Esophagus muscularis mucosa (tissue), 4 donors: ENCODE data around the gene FGD5. TPM values are rescaled to one million over a fixed set of nuclear protein-coding genes. Genes with fewer than 3 reads are reported as not detected.

ENCODE experiments used
- DNase-seq: peaks from one replicate; pipeline ENCODE4 v3.0.0-alpha.2; 2017; ENCODE audit errors: extremely low spot score
- H3K27ac ChIP-seq, 4 donors: fragments of 200-600 bp; sonication (generic); replicated peaks in 1 of 4; 1 replicate in 3 of 4; 2 replicates in 1 of 4; pipeline ENCODE4 v1.5.1; 2016 to 2019; ENCODE audit warnings: mild to moderate bottlenecking in 1 of 4
- H3K27me3 ChIP-seq, 4 donors: fragments of 200-600 bp; sonication (generic); one replicate each; pipeline versions ENCODE4 v1.5.1 to v1.6.0; 2016 to 2019
- H3K36me3 ChIP-seq, 4 donors: fragments of 200-600 bp; sonication (generic); one replicate each; pipeline ENCODE4 v1.5.1; 2016 to 2019
- H3K4me1 ChIP-seq, 4 donors: fragments of 200-600 bp; sonication (generic); one replicate each; pipeline ENCODE4 v1.5.1; 2016 to 2019
- H3K4me3 ChIP-seq, 4 donors: fragments of 200-600 bp; sonication (generic); 1 replicate in 2 of 4; 2 replicates in 2 of 4; pipeline ENCODE4 v1.5.1; 2016 to 2019; ENCODE audit warnings: mild to moderate bottlenecking in 4 of 4, moderate library complexity in 1 of 4
- H3K9me3 ChIP-seq, 4 donors: fragments of 200-600 bp; sonication (generic); 1 replicate in 3 of 4; 2 replicates in 1 of 4; pipeline ENCODE4 v1.5.1; 2016 to 2019
- EP300 ChIP-seq: sonication (generic); formaldehyde crosslinking; IDR thresholded peaks from one replicate; pipeline ENCODE4 v1.6.1; 2017; ENCODE audit warnings: antibody characterized with exemption
- POLR2A ChIP-seq: fragments of 450-650 bp; IDR thresholded peaks from one replicate; pipeline ENCODE4 v1.6.1; 2017; ENCODE audit warnings: antibody characterized with exemption, moderate library complexity, mild to moderate bottlenecking, low read depth
- POLR2AphosphoS5 ChIP-seq, 2 donors: sonication (generic); formaldehyde crosslinking; IDR thresholded peaks; one replicate each; pipeline ENCODE4 v1.6.1; 2017; ENCODE audit warnings: antibody characterized with exemption in 2 of 2
- WGBS: methylation state at CpG from one replicate; pipeline ENCODE4 v1.1.5; 2018; 5-methylcytosine and 5-hydroxymethylcytosine counted together
- intact Hi-C: fragments of 100-400 bp; cut with DNase I; formaldehyde crosslinking; loops from one replicate; pipeline ENCODE4 v1.15.1; 2023
- total RNA-seq, 4 donors: library from RNA; depleted of rRNA; stranded (reverse); fragments of >200 nt; gene quantifications; one replicate each; pipeline versions ENCODE4 v1.1.0 to v1.2.1, GENCODE V29; 2016
- TF ChIP-seq, protein P1 (sequence below), 3 experiments: fragments of 200-600 bp in 2 of 3; fragments of 450-650 bp in 1 of 3; sonication (generic) in 2 of 3; IDR thresholded peaks; one replicate each; pipeline ENCODE4 v1.5.1; 2017 to 2019; ENCODE audit warnings: antibody characterized with exemption in 3 of 3, mild to moderate bottlenecking in 2 of 3, moderate library complexity in 1 of 3

Gene FGD5
- total RNA-seq, 4 donors from 2014 or later: 15.4 to 21.1 (median 16.1) TPM

GRCh38 chr3:14837878-14838258 is 19.1 kb downstream of the FGD5 start:
- no peak for DNase-seq
- Histone ChIP-seq H3K4me1 (peaks cover 39 to 55% (median 51%) of the 10 kb centered on the region in 4 donors), H3K36me3 (no peaks in the 10 kb centered on the region), H3K27ac (peak overlapping the region in 3 of 4 donors; percentile 43 to 54 (median 52)), H3K27me3 (no peaks in the 10 kb centered on the region), H3K4me3 (no peak overlapping the region), H3K9me3 (no peaks in the 10 kb centered on the region)
- no peak for TF ChIP-seq POLR2AphosphoS5 (IDR thresholded peaks at IDR 0.05)
- TF ChIP-seq POLR2A: no peak
- TF ChIP-seq, protein P1, sequence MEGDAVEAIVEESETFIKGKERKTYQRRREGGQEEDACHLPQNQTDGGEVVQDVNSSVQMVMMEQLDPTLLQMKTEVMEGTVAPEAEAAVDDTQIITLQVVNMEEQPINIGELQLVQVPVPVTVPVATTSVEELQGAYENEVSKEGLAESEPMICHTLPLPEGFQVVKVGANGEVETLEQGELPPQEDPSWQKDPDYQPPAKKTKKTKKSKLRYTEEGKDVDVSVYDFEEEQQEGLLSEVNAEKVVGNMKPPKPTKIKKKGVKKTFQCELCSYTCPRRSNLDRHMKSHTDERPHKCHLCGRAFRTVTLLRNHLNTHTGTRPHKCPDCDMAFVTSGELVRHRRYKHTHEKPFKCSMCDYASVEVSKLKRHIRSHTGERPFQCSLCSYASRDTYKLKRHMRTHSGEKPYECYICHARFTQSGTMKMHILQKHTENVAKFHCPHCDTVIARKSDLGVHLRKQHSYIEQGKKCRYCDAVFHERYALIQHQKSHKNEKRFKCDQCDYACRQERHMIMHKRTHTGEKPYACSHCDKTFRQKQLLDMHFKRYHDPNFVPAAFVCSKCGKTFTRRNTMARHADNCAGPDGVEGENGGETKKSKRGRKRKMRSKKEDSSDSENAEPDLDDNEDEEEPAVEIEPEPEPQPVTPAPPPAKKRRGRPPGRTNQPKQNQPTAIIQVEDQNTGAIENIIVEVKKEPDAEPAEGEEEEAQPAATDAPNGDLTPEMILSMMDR (IDR thresholded peaks at IDR 0.05): no peak
- 39% methylated on average over 5 of the region's 5 CpGs for WGBS
- intact Hi-C loops: no loop called here

- intact Hi-C loops: no loop called here
- no peak for DNase-seq
These were observed 20.5 kb downstream of the FGD5 start for GRCh38 chr3:14839236-14839635.

GRCh38 chr3:14841836-14842235 is 23.1 kb downstream of the FGD5 start:
- Histone ChIP-seq H3K36me3 (no peaks in the 10 kb centered on the region), H3K4me1 (peaks cover 31 to 44% (median 38%) of the 10 kb centered on the region in 4 donors), H3K9me3 (no peaks in the 10 kb centered on the region), H3K27me3 (no peaks in the 10 kb centered on the region), H3K4me3 (no peak overlapping the region), H3K27ac (peak overlapping the region in 1 of 4 donors; percentile 14)
- no peak for DNase-seq
- TF ChIP-seq POLR2A (no peak), EP300 (no peak), POLR2AphosphoS5 (IDR thresholded peaks at IDR 0.05) (no peak)
- TF ChIP-seq, protein P1 (IDR thresholded peaks at IDR 0.05): no peak
- WGBS: 65% methylated on average over 8 of the region's 9 CpGs
- intact Hi-C loops: no loop called here

More at GRCh38 chr3:14839236-14839635, 20.5 kb downstream of the FGD5 start:
- 84% methylated on average over 6 of the region's 7 CpGs for WGBS
- Histone ChIP-seq H3K27ac (no peak overlapping the region), H3K36me3 (no peaks in the 10 kb centered on the region), H3K27me3 (no peaks in the 10 kb centered on the region), H3K9me3 (no peaks in the 10 kb centered on the region), H3K4me1 (peaks cover 39 to 54% (median 48%) of the 10 kb centered on the region in 4 donors), H3K4me3 (no peak overlapping the region)
- TF ChIP-seq EP300 (no peak), POLR2A (no peak), POLR2AphosphoS5 (IDR thresholded peaks at IDR 0.05) (no peak)
- TF ChIP-seq, protein P1 (IDR thresholded peaks at IDR 0.05): no peak

- DNase-seq: no peak
- TF ChIP-seq POLR2A: no peak
- no peak for TF ChIP-seq POLR2AphosphoS5 (IDR thresholded peaks at IDR 0.05)
- TF ChIP-seq, protein P1 (IDR thresholded peaks at IDR 0.05): no peak
- TF ChIP-seq EP300: no peak
- WGBS: 90% methylated on average over 3 of the region's 3 CpGs
- H3K9me3 ChIP-seq: no peaks in the 10 kb centered on the region
- intact Hi-C loops: no loop called here
- no peak overlapping the region for H3K4me3 ChIP-seq
- peak overlapping the region in 1 of 4 donors; percentile 14 for H3K27ac ChIP-seq
- peaks cover 31 to 42% (median 38%) of the 10 kb centered on the region in 4 donors for H3K4me1 ChIP-seq
- no peaks in the 10 kb centered on the region for H3K36me3 ChIP-seq
- H3K27me3 ChIP-seq: no peaks in the 10 kb centered on the region
These were observed 23.5 kb downstream of the FGD5 start for GRCh38 chr3:14842277-14842676.

- Histone ChIP-seq H3K27me3 (peaks cover 0 to 8% (median 0%) of the 10 kb centered on the region in 4 donors), H3K4me3 (no peak overlapping the region), H3K36me3 (no peaks in the 10 kb centered on the region), H3K27ac (no peak overlapping the region), H3K4me1 (peaks cover 31 to 42% (median 36%) of the 10 kb centered on the region in 4 donors), H3K9me3 (no peaks in the 10 kb centered on the region)
- 88% methylated on average over 8 of the region's 8 CpGs for WGBS
- DNase-seq: no peak
- TF ChIP-seq POLR2A (no peak), POLR2AphosphoS5 (IDR thresholded peaks at IDR 0.05) (no peak), EP300 (no peak)
- TF ChIP-seq, protein P1 (IDR thresholded peaks at IDR 0.05): no peak
- intact Hi-C loops: no loop called here
These were observed 24.6 kb downstream of the FGD5 start for GRCh38 chr3:14843321-14843720.
